T-helper 9 cell (primary cell): ENCODE results near the gene LGR6.
"Not testable (repeated sequence)": the region's sequence is repeated elsewhere in the genome, so short reads cannot be mapped to it uniquely, and the experiment has no call there.

Source experiments
- DNase-seq: peaks from one replicate; pipeline ENCODE4 v3.0.0-alpha.2; 2020
- total RNA-seq, 2 donors: gene quantifications; one replicate each; lab custom pipeline; 2026; lab: John Stamatoyannopoulos, UW

Gene LGR6
- 0.21 to 0.48 reads per million in 2 donors for total RNA-seq

- DNase-seq: no peak
These were observed at the start of gene LGR6 for GRCh38 chr1:202193614-202194327. LGR6 (plus strand) TSS chr1:202193799; CDS start chr1:202193990, 191 bp downstream.

GRCh38 chr1:202144402-202145067 lies 49.1 kb upstream of the LGR6 start, which contains the start of gene ARL8A:
ARL8A (minus strand) TSS chr1:202144737; CDS start chr1:202144572, 165 bp downstream.
- peak; percentile 55 for DNase-seq

GRCh38 chr1:202145068-202145743 lies 48.4 kb upstream of the LGR6 start:
- no peak for DNase-seq

- DNase-seq: not testable (repeated sequence)
These were observed 47.9 kb upstream of the LGR6 start for GRCh38 chr1:202145744-202146140.

DNA sequence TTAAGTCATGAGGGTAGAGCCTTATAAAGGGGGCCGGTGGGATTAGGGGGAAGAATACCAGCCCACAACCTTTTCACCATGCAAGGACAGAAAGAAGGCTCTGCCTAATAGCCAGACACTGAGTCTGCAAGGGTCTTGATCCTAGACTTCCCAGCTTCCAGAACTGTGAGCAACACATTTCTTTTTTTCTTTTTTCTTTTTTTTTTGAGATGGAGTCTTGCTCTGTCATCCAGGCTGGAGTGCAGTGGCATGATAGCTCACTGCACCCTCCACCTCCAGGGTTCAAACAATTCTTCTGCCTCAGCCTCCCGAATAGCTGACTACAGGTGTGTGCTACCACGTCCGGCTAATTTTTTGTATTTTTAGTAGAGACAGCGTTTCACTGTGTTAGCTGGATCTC lies 47.3 kb upstream of the LGR6 start:
- no peak for DNase-seq

- DNase-seq: no peak
These were observed 46.6 kb upstream of the LGR6 start for GRCh38 chr1:202146993-202147392.

DNA sequence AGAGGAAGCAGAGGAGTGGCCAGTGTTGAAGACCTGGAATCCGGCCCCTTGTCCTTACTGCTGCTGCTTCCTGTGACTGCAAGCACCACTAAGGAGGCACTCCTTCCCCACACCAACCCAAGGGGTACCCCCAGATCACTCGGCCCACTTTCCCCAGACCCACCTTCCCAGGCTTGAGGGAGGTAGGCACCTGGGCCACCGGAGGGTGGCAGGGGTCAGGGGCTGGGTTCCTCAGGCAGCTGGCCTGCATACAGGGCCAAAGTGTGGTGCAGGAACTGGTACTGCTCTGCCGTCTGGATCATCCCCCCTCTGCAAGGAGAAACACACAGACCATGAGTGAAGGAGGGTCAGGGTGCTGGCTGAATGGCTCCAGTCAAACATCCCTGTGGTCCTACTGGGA lies 45.2 kb upstream of the LGR6 start:
- DNase-seq: no peak

- DNase-seq: no peak
These were observed 44.0 kb upstream of the LGR6 start for GRCh38 chr1:202149566-202149965.

DNA sequence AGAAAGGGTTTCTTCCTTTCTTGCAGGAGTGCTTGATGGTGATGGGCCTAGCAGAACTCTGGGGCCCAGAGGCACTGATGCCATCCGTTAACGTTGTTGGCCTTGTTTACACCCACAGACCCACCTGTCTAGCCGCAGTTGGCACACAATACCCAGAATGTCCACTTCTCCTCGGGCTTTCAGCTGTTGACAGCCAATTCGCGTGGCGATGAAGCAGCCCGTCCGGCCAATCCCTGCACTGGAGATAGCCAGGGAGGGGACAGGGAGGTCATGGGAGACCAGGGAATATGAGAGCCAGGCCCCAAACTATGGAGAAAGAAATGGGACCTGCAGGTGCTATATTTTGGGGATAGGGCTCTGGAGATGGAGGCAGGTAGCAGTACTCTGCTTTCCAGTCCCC lies 43.4 kb upstream of the LGR6 start:
- DNase-seq: no peak

DNA sequence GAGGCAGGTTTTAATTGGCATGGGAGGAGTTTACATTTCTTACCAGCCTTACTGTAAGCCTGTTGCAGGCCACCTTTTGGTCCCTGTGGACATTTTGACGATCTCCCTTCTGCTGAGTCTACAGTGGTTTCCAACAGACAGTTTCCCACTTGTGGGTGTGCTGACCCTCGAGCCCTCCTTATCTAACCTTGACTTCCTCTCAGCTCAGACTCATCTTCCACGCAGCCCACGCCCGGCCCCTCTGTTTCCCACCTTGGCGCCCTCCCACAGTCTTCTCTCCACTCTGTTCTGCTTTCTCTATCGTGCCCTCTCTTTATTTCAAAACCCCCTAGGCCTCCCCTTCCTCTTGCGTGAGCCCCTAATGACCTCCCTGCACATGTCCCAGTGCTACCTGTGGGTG lies 43.0 kb upstream of the LGR6 start:
- DNase-seq: no peak

DNA sequence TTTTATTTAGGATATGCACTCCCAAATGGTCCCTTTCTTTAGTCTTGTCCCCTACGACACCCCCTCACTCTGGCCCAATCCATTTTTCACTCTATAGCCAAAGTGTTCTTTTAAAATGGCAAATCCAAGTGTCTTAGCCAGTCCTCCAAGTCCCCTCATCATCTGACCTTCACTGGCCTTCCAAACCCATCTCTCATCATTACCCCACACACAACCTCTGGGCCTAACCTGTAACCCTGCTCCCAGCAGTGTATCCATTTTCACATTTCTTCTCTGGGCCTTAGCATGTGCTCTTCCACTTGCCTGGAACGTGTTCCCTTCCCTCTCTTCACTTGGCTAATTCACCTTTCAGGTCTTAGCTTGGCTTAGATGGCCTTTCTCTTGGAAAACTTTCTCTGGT lies 42.6 kb upstream of the LGR6 start:
- no peak for DNase-seq

DNA sequence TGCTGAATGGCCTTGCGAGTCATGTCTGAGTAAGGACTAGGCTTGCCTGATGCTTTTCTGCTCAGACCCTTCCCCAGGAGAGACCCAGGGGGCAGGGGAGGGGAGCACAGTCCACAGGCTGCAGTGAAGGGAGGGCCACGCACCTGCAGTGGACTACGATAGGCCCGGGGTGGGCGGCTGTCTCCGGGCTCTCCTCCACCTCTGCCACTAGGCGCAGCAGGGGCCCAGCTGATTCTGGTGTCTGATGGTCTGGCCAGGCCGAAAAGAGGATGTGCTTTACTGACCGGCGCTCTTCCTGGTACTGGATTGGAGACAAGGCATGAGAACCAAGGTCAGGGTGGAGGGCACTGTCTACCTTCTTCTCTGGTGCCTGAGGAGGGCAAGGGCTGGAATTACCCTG lies 41.2 kb upstream of the LGR6 start:
- no peak for DNase-seq

DNA sequence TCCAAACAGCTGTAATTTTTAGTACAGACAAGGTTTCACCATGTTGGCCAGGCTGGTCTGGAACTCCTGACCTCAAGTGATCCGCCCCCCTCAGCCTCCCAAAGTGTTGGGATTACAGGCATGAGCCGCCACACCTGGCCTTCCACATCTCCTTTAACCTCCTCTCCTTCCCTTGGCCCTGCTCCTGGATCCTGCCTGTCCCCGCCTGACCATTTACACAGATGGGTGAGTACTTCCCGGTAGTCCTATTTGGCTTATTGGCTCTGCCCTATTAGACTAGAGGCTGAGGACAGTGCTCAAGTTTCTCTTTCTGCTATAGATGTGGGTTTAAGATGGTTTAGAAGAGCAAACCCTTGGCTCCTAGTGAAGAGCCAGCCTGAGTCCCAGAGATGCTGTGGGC lies 40.3 kb upstream of the LGR6 start:
- DNase-seq: no peak

DNA sequence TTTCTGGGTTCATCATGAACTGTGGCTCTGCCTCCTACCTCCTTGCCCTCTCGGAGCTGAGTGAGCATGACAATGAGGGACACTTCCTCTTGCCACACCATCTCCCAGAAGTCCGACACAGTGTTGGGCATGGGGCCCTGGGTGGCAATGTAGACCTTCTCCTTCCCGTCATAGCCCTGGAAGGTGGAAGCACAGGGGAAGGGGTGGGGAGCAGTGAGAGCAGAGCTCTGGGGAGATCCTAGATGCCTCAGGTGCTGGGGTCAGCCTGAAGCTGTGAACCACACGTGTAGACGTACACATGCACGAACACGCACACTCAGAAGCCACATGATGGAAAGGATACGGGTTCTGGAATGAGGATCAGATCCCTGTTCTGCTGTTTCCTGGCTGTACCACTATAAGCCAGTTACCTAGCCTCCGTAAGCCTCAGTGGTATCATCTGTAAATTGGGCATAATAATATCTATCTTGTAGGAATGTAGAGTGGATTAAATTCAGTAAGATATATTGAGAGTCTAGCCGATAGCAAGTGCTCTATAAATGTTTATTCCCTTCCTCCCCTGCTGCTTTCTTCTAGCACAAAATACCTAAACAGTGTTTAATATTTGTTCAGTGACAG lies 39.3 kb upstream of the LGR6 start:
- no peak for DNase-seq

- peak; percentile 43 for DNase-seq
These were observed 38.7 kb upstream of the LGR6 start for GRCh38 chr1:202154766-202155477.

- DNase-seq: peak; percentile 14
These were observed 38.0 kb upstream of the LGR6 start for GRCh38 chr1:202155478-202156021.

DNA sequence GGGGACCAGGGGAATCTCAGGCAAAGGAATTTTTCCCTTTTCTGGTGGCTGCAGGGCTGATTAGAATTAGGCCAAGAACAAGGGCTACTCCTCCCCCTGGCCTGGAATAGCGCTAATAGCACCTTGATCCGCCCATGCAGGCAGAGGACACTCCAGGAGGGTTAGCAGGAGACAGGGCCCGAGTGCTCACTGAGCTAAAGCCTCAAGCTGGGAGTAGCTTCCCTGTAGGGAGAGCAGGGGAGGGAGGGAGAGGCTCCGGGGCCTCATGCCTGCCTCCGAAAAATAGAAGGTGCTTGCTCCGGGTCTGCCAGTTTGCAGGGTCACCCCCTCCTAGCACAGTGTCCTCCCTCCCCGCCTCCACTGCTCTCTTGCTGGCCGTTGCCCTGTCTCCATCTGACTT lies 37.0 kb upstream of the LGR6 start:
- no peak for DNase-seq

DNA sequence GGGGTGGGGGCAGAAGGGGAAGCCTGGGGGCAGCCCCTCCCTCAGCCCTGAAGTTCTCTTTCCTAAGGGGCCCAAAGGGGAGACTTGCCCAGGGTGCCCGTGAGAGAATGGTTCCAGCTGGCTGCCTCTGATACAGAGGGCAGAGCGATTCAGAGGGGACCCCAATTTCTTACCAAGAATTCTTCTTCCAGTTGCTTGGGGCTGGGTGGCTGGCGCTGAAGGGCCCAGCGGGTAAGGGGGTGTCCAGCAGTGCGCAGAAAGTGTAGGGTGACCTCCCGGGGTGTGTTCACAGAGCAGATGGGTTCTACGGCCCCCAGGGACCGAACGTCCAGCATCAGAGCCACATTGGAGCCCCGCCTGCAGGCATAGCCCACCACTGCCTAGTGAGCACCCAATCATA lies 35.7 kb upstream of the LGR6 start:
- no peak for DNase-seq

- no peak for DNase-seq
These were observed 34.6 kb upstream of the LGR6 start for GRCh38 chr1:202158810-202159533.

- peak; percentile 38 for DNase-seq
These were observed 33.8 kb upstream of the LGR6 start for GRCh38 chr1:202159534-202160371.
